ENCODE results near the gene CDH12.
"Not testable (repeated sequence)": the region's sequence is repeated elsewhere in the genome, so short reads cannot be mapped to it uniquely, and the experiment has no call there.

The CDH12 gene

GRCh38 chr5:22621084-22621483 lies 232.1 kb downstream of the CDH12 start:
- Histone ChIP-seq H3K27me3 (ENCODE audit: control insufficient read depth, insufficient read depth, low read length) (no peaks in the 10 kb centered on the region), H3K36me3 (ENCODE audit: control insufficient read depth, insufficient read depth, low read length) (no peaks in the 10 kb centered on the region), H3K4me3 (ENCODE audit: low read length) (no peak overlapping the region), H3K4me1 (ENCODE audit: control insufficient read depth, insufficient read depth, low read length) (no peaks in the 10 kb centered on the region; the same call in 1 of the 2 replicates), H3K27ac (ENCODE audit: low read length) (no peak overlapping the region), H3K9me3 (ENCODE audit: control insufficient read depth, insufficient read depth, low read length) (no peaks in the 10 kb centered on the region)
- DNase-seq (ENCODE audit: low read depth, low spot score): peak; percentile 52
- no CpG with 5 or more reads among the region's 2 CpGs for WGBS (ENCODE audit: insufficient coverage, insufficient read length)

GRCh38 chr5:22615964-22616363 lies 237.2 kb downstream of the CDH12 start:
- Histone ChIP-seq H3K27me3 (ENCODE audit: control insufficient read depth, insufficient read depth, low read length) (no peaks in the 10 kb centered on the region), H3K36me3 (ENCODE audit: control insufficient read depth, insufficient read depth, low read length) (no peaks in the 10 kb centered on the region), H3K4me3 (ENCODE audit: low read length) (no peak overlapping the region), H3K4me1 (ENCODE audit: control insufficient read depth, insufficient read depth, low read length) (no peaks in the 10 kb centered on the region), H3K27ac (ENCODE audit: low read length) (no peak overlapping the region), H3K9me3 (ENCODE audit: control insufficient read depth, insufficient read depth, low read length) (no peaks in the 10 kb centered on the region)
- WGBS (ENCODE audit: insufficient coverage, insufficient read length): no CpG with 5 or more reads among the region's 1 CpG
- DNase-seq (ENCODE audit: low read depth, low spot score): no peak

- no peak overlapping the region for H3K4me3 ChIP-seq (ENCODE audit: low read length)
- no peak overlapping the region for H3K27ac ChIP-seq (ENCODE audit: low read length)
- no peaks in the 10 kb centered on the region for H3K27me3 ChIP-seq (ENCODE audit: control insufficient read depth, insufficient read depth, low read length)
- H3K9me3 ChIP-seq (ENCODE audit: control insufficient read depth, insufficient read depth, low read length): no peaks in the 10 kb centered on the region
- WGBS (ENCODE audit: insufficient coverage, insufficient read length): no CpG with 5 or more reads among the region's 5 CpGs
- no peaks in the 10 kb centered on the region for H3K4me1 ChIP-seq (ENCODE audit: control insufficient read depth, insufficient read depth, low read length)
- DNase-seq (ENCODE audit: low read depth, low spot score): no peak
- no peaks in the 10 kb centered on the region for H3K36me3 ChIP-seq (ENCODE audit: control insufficient read depth, insufficient read depth, low read length)
Measured at GRCh38 chr5:22614486-22615094, 238.6 kb downstream of the CDH12 start.

GRCh38 chr5:22612928-22613327 lies 240.2 kb downstream of the CDH12 start:
- Histone ChIP-seq H3K4me3 (ENCODE audit: low read length) (no peak overlapping the region), H3K4me1 (ENCODE audit: control insufficient read depth, insufficient read depth, low read length) (no peaks in the 10 kb centered on the region), H3K27me3 (ENCODE audit: control insufficient read depth, insufficient read depth, low read length) (no peaks in the 10 kb centered on the region), H3K36me3 (ENCODE audit: control insufficient read depth, insufficient read depth, low read length) (no peaks in the 10 kb centered on the region), H3K9me3 (ENCODE audit: control insufficient read depth, insufficient read depth, low read length) (no peaks in the 10 kb centered on the region; the same call in 1 of the 2 replicates), H3K27ac (ENCODE audit: low read length) (no peak overlapping the region)
- no peak for DNase-seq (ENCODE audit: low read depth, low spot score)
- WGBS (ENCODE audit: insufficient coverage, insufficient read length): no CpG with 5 or more reads among the region's 1 CpG

- Histone ChIP-seq H3K36me3 (ENCODE audit: control insufficient read depth, insufficient read depth, low read length) (no peaks in the 10 kb centered on the region), H3K4me1 (ENCODE audit: control insufficient read depth, insufficient read depth, low read length) (no peaks in the 10 kb centered on the region)
- no peak for DNase-seq (ENCODE audit: low read depth, low spot score)
Measured at GRCh38 chr5:22611327-22611726, 241.8 kb downstream of the CDH12 start.

GRCh38 chr5:22607498-22607897 lies 245.6 kb downstream of the CDH12 start:
- not testable (repeated sequence) for H3K4me3 ChIP-seq (ENCODE audit: low read length); H3K27me3 ChIP-seq (ENCODE audit: control insufficient read depth, insufficient read depth, low read length); H3K27ac ChIP-seq (ENCODE audit: low read length); H3K4me1 ChIP-seq (ENCODE audit: control insufficient read depth, insufficient read depth, low read length); H3K9me3 ChIP-seq (ENCODE audit: control insufficient read depth, insufficient read depth, low read length); H3K36me3 ChIP-seq (ENCODE audit: control insufficient read depth, insufficient read depth, low read length); DNase-seq (ENCODE audit: low read depth, low spot score)
- WGBS (ENCODE audit: insufficient coverage, insufficient read length): no CpG with 5 or more reads among the region's 5 CpGs

More at GRCh38 chr5:22611327-22611726, 241.8 kb downstream of the CDH12 start:
- Histone ChIP-seq H3K4me3 (ENCODE audit: low read length) (no peak overlapping the region), H3K9me3 (ENCODE audit: control insufficient read depth, insufficient read depth, low read length) (no peaks in the 10 kb centered on the region; the same call in 1 of the 2 replicates), H3K27me3 (ENCODE audit: control insufficient read depth, insufficient read depth, low read length) (no peaks in the 10 kb centered on the region), H3K27ac (ENCODE audit: low read length) (no peak overlapping the region)

- no peaks in the 10 kb centered on the region for H3K4me1 ChIP-seq (ENCODE audit: control insufficient read depth, insufficient read depth, low read length)
- no peak overlapping the region for H3K4me3 ChIP-seq (ENCODE audit: low read length)
- WGBS (ENCODE audit: insufficient coverage, insufficient read length): no CpG with 5 or more reads among the region's 3 CpGs
- H3K36me3 ChIP-seq (ENCODE audit: control insufficient read depth, insufficient read depth, low read length): no peaks in the 10 kb centered on the region
- no peaks in the 10 kb centered on the region; the same call in 1 of the 2 replicates for H3K9me3 ChIP-seq (ENCODE audit: control insufficient read depth, insufficient read depth, low read length)
- no peak for DNase-seq (ENCODE audit: low read depth, low spot score)
- no peaks in the 10 kb centered on the region for H3K27me3 ChIP-seq (ENCODE audit: control insufficient read depth, insufficient read depth, low read length)
- no peak overlapping the region for H3K27ac ChIP-seq (ENCODE audit: low read length)
Measured at GRCh38 chr5:22605473-22605872, 247.7 kb downstream of the CDH12 start.

- no peak for DNase-seq (ENCODE audit: low read depth, low spot score)
- H3K36me3 ChIP-seq (ENCODE audit: control insufficient read depth, insufficient read depth, low read length): no peaks in the 10 kb centered on the region
- H3K27me3 ChIP-seq (ENCODE audit: control insufficient read depth, insufficient read depth, low read length): no peaks in the 10 kb centered on the region
- H3K4me1 ChIP-seq (ENCODE audit: control insufficient read depth, insufficient read depth, low read length): no peaks in the 10 kb centered on the region
- no peak overlapping the region for H3K4me3 ChIP-seq (ENCODE audit: low read length)
- H3K27ac ChIP-seq (ENCODE audit: low read length): no peak overlapping the region
- no peaks in the 10 kb centered on the region; the same call in 1 of the 2 replicates for H3K9me3 ChIP-seq (ENCODE audit: control insufficient read depth, insufficient read depth, low read length)
Measured at GRCh38 chr5:22604711-22605110, 248.4 kb downstream of the CDH12 start.

GRCh38 chr5:22598796-22599195 lies 254.3 kb downstream of the CDH12 start:
- Histone ChIP-seq H3K4me1 (ENCODE audit: control insufficient read depth, insufficient read depth, low read length) (no peaks in the 10 kb centered on the region), H3K27ac (ENCODE audit: low read length) (no peak overlapping the region), H3K9me3 (ENCODE audit: control insufficient read depth, insufficient read depth, low read length) (no peaks in the 10 kb centered on the region), H3K4me3 (ENCODE audit: low read length) (no peak overlapping the region), H3K27me3 (ENCODE audit: control insufficient read depth, insufficient read depth, low read length) (no peaks in the 10 kb centered on the region), H3K36me3 (ENCODE audit: control insufficient read depth, insufficient read depth, low read length) (no peaks in the 10 kb centered on the region)
- no peak for DNase-seq (ENCODE audit: low read depth, low spot score)
- no CpG with 5 or more reads among the region's 2 CpGs for WGBS (ENCODE audit: insufficient coverage, insufficient read length)

- H3K4me1 ChIP-seq (ENCODE audit: control insufficient read depth, insufficient read depth, low read length): no peaks in the 10 kb centered on the region
- H3K4me3 ChIP-seq (ENCODE audit: low read length): no peak overlapping the region
- H3K36me3 ChIP-seq (ENCODE audit: control insufficient read depth, insufficient read depth, low read length): no peaks in the 10 kb centered on the region
- H3K9me3 ChIP-seq (ENCODE audit: control insufficient read depth, insufficient read depth, low read length): no peaks in the 10 kb centered on the region
- WGBS (ENCODE audit: insufficient coverage, insufficient read length): no CpG with 5 or more reads among the region's 1 CpG
- H3K27ac ChIP-seq (ENCODE audit: low read length): no peak overlapping the region
- DNase-seq (ENCODE audit: low read depth, low spot score): no peak
- no peaks in the 10 kb centered on the region for H3K27me3 ChIP-seq (ENCODE audit: control insufficient read depth, insufficient read depth, low read length)
Measured at GRCh38 chr5:22596404-22596970, 256.7 kb downstream of the CDH12 start.

- Histone ChIP-seq H3K36me3 (ENCODE audit: control insufficient read depth, insufficient read depth, low read length) (no peaks in the 10 kb centered on the region), H3K27ac (ENCODE audit: low read length) (no peak overlapping the region), H3K4me1 (ENCODE audit: control insufficient read depth, insufficient read depth, low read length) (no peaks in the 10 kb centered on the region), H3K4me3 (ENCODE audit: low read length) (no peak overlapping the region), H3K27me3 (ENCODE audit: control insufficient read depth, insufficient read depth, low read length) (no peaks in the 10 kb centered on the region), H3K9me3 (ENCODE audit: control insufficient read depth, insufficient read depth, low read length) (no peaks in the 10 kb centered on the region)
- WGBS (ENCODE audit: insufficient coverage, insufficient read length): no CpG with 5 or more reads among the region's 2 CpGs
- DNase-seq (ENCODE audit: low read depth, low spot score): no peak
Measured at GRCh38 chr5:22594491-22594890, 258.7 kb downstream of the CDH12 start.

All from iPS DF 6.9 (cell line).